Liver (tissue), 9 donors: ENCODE measurements around the gene RPL27A. TPM values are rescaled to one million over a fixed set of nuclear protein-coding genes. Genes with fewer than 3 reads are reported as not detected.

Experiments used
- DNase-seq: peaks from one replicate; pipeline ENCODE4 v3.0.0-alpha.2; 2017; ENCODE audit warnings: low spot score
- H3K27ac ChIP-seq, 2 donors: one replicate each; pipeline ENCODE4 v1.7.0; 2013; ENCODE audit warnings: inconsistent platforms in 2 of 2, low read length in 2 of 2, control low read depth in 1 of 2, low read depth in 1 of 2, mild to moderate bottlenecking in 1 of 2
- H3K27me3 ChIP-seq, 4 donors: one replicate each; pipeline versions ENCODE4 v1.6.1 to v1.7.0; 2013; ENCODE audit warnings: low read length in 3 of 4, inconsistent platforms in 1 of 4, mild to moderate bottlenecking in 1 of 4, moderate library complexity in 1 of 4; ENCODE audit not compliant: control insufficient read depth in 4 of 4, insufficient read depth in 4 of 4
- H3K36me3 ChIP-seq, 4 donors: one replicate each; pipeline versions ENCODE4 v1.6.1 to v1.7.0; 2013; ENCODE audit warnings: low read length in 3 of 4, mild to moderate bottlenecking in 3 of 4, low read depth in 1 of 4, moderate library complexity in 1 of 4; ENCODE audit not compliant: control insufficient read depth in 4 of 4, insufficient read depth in 3 of 4
- H3K4me1 ChIP-seq, 4 donors: one replicate each; pipeline versions ENCODE4 v1.6.1 to v1.7.0; 2013; ENCODE audit warnings: low read length in 3 of 4, mild to moderate bottlenecking in 3 of 4, moderate library complexity in 1 of 4; ENCODE audit not compliant: control insufficient read depth in 4 of 4, insufficient read depth in 4 of 4
- H3K4me3 ChIP-seq, 3 donors: one replicate each; pipeline versions ENCODE4 v1.6.1 to v1.7.0; 2013; ENCODE audit warnings: low read length in 3 of 3, control low read depth in 1 of 3, low read depth in 1 of 3, mild to moderate bottlenecking in 1 of 3
- H3K9ac ChIP-seq, 2 donors: one replicate each; pipeline ENCODE4 v1.7.0; 2013; ENCODE audit warnings: low read length in 2 of 2, mild to moderate bottlenecking in 2 of 2, moderate library complexity in 2 of 2, control low read depth in 1 of 2, low read depth in 1 of 2
- H3K9me3 ChIP-seq, 4 donors: one replicate each; pipeline versions ENCODE4 v1.6.1 to v1.7.0; 2013; ENCODE audit warnings: low read length in 3 of 4; ENCODE audit not compliant: control insufficient read depth in 4 of 4
- ATF3 ChIP-seq: IDR thresholded peaks from 2 replicates; pipeline ENCODE4 v1.6.1; 2016; ENCODE audit warnings: antibody characterized with exemption
- EGR1 ChIP-seq, 2 donors: IDR thresholded peaks; 2 replicates each; pipeline ENCODE4 v1.6.1; 2016 to 2018; ENCODE audit warnings: antibody characterized with exemption in 2 of 2, low read depth in 2 of 2
- FOXA1 ChIP-seq: IDR thresholded peaks from 2 replicates; pipeline ENCODE4 v1.6.1; 2016; ENCODE audit warnings: antibody characterized with exemption
- FOXA2 ChIP-seq: IDR thresholded peaks from 2 replicates; pipeline ENCODE4 v1.6.1; 2016; ENCODE audit warnings: antibody characterized with exemption
- GABPA ChIP-seq, 2 donors: IDR thresholded peaks in 1 of 2; conservative IDR thresholded peaks in 1 of 2; 2 replicates each; pipeline ENCODE4 v1.6.1; 2016; ENCODE audit warnings: antibody characterized with exemption in 2 of 2, mild to moderate bottlenecking in 1 of 2, moderate library complexity in 1 of 2
- HNF4A ChIP-seq, 2 donors: conservative IDR thresholded peaks; 2 replicates each; pipeline ENCODE4 v1.6.1; 2016; ENCODE audit warnings: antibody characterized with exemption in 2 of 2, mild to moderate bottlenecking in 2 of 2
- HNF4G ChIP-seq: IDR thresholded peaks from 2 replicates; pipeline ENCODE4 v1.6.1; 2016; ENCODE audit warnings: antibody characterized with exemption
- JUND ChIP-seq, 2 donors: IDR thresholded peaks; 2 replicates each; pipeline ENCODE4 v1.6.1; 2016; ENCODE audit warnings: antibody characterized with exemption in 2 of 2
- MAX ChIP-seq: IDR thresholded peaks from 2 replicates; pipeline ENCODE4 v1.6.1; 2016; ENCODE audit warnings: antibody characterized with exemption
- NR2F2 ChIP-seq: IDR thresholded peaks from 2 replicates; pipeline ENCODE4 v1.6.1; 2016; ENCODE audit warnings: antibody characterized with exemption
- RAD21 ChIP-seq, 2 donors: IDR thresholded peaks; 2 replicates each; pipeline ENCODE4 v1.6.1; 2016; ENCODE audit warnings: antibody characterized with exemption in 2 of 2, mild to moderate bottlenecking in 2 of 2
- REST ChIP-seq: IDR thresholded peaks from 2 replicates; pipeline ENCODE4 v1.6.1; 2016; ENCODE audit warnings: antibody characterized with exemption, mild to moderate bottlenecking
- SP1 ChIP-seq: IDR thresholded peaks from 2 replicates; pipeline ENCODE4 v1.6.1; 2018; ENCODE audit warnings: antibody characterized with exemption, mild to moderate bottlenecking
- TAF1 ChIP-seq: conservative IDR thresholded peaks from 2 replicates; pipeline ENCODE4 v1.6.1; 2016; ENCODE audit warnings: antibody characterized with exemption, mild to moderate bottlenecking
- YY1 ChIP-seq: IDR thresholded peaks from 2 replicates; pipeline ENCODE4 v1.6.1; 2016; ENCODE audit warnings: antibody characterized with exemption, mild to moderate bottlenecking
- WGBS: extraction: QIAGEN DNeasy Blood & Tissue Kit; methylation state at CpG from one replicate; pipeline ENCODE4 v1.1.7; 2013; 5-methylcytosine and 5-hydroxymethylcytosine counted together
- polyA plus RNA-seq, 2 donors: library from polyadenylated mRNA; stranded (reverse) in 1 of 2; unstranded in 1 of 2; fragments of 200-250 nt in 1 of 2; fragments of >200 nt in 1 of 2; fragmentation: Nextera tagmentation in 1 of 2; extraction: Ambion mirVana in 1 of 2; gene quantifications; one replicate each; pipeline versions ENCODE4 v1.2.1 to v1.2.3, GENCODE V29; 2013 to 2015
- total RNA-seq, 2 donors: library from RNA; depleted of rRNA; stranded (reverse); fragments of >200 nt; gene quantifications; one replicate each; pipeline ENCODE4 v1.2.3, GENCODE V29; 2014
- donor health status: healthy.
- donor health status: healthy.
- donor health status: healthy.
- donor health status: healthy.
- donor health status: healthy.

Gene RPL27A
- total and polyA plus RNA-seq, 4 donors: 178 to 928 (median 570) TPM

- H3K27ac ChIP-seq: no peak overlapping the region
- peaks cover 8 to 67% (median 45%) of the 10 kb centered on the region in 4 donors for H3K36me3 ChIP-seq
- H3K9ac ChIP-seq: no peak overlapping the region
- H3K9me3 ChIP-seq: no peaks in the 10 kb centered on the region
- 95% methylated on average over 14 of the region's 14 CpGs for WGBS
- no peaks in the 10 kb centered on the region for H3K27me3 ChIP-seq
- H3K4me1 ChIP-seq: peaks cover 0 to 3% (median 0%) of the 10 kb centered on the region in 4 donors
- no peak for DNase-seq
- TF ChIP-seq HNF4A (conservative IDR thresholded peaks at IDR 0.05): no peak
- TF ChIP-seq FOXA2: no peak
- no peak overlapping the region for H3K4me3 ChIP-seq
These were observed 20.0 kb downstream of the RPL27A start for GRCh38 chr11:8702598-8702915.

- 93% methylated on average over 2 of the region's 2 CpGs for WGBS
- TF ChIP-seq MAX (no peak), HNF4A (conservative IDR thresholded peaks at IDR 0.05) (no peak)
- Histone ChIP-seq H3K4me1 (peaks cover 0 to 7% (median 4%) of the 10 kb centered on the region in 4 donors), H3K27ac (no peak overlapping the region), H3K36me3 (peaks cover 5 to 58% (median 36%) of the 10 kb centered on the region in 4 donors), H3K27me3 (no peaks in the 10 kb centered on the region), H3K9ac (no peak overlapping the region), H3K9me3 (no peaks in the 10 kb centered on the region), H3K4me3 (no peak overlapping the region)
- DNase-seq: no peak
These were observed 21.5 kb downstream of the RPL27A start for GRCh38 chr11:8704136-8704535.

GRCh38 chr11:8705146-8705545 is 22.6 kb downstream of the RPL27A start:
- Histone ChIP-seq H3K27ac (no peak overlapping the region), H3K4me1 (peaks cover 3 to 11% (median 9%) of the 10 kb centered on the region in 4 donors)
- TF ChIP-seq JUND (IDR thresholded peaks at IDR 0.05): no peak

GRCh38 chr11:8706673-8707432 is 24.3 kb downstream of the RPL27A start:
- H3K27ac ChIP-seq: no peak overlapping the region
- WGBS: 97% methylated on average over 14 of the region's 14 CpGs

More at GRCh38 chr11:8705146-8705545, 22.6 kb downstream of the RPL27A start:
- WGBS: 86% methylated on average over 5 of the region's 5 CpGs
- H3K36me3 ChIP-seq: peaks cover 3 to 49% (median 34%) of the 10 kb centered on the region in 4 donors
- no peak for DNase-seq
- no peak overlapping the region for H3K9ac ChIP-seq
- H3K4me3 ChIP-seq: no peak overlapping the region
- no peaks in the 10 kb centered on the region for H3K9me3 ChIP-seq
- H3K27me3 ChIP-seq: no peaks in the 10 kb centered on the region

GRCh38 chr11:8707541-8708191 is 25.1 kb downstream of the RPL27A start:
- H3K4me3 ChIP-seq: no peak overlapping the region
- 88% methylated on average over 10 of the region's 10 CpGs for WGBS
- no peak for DNase-seq
- peaks cover 3 to 11% (median 9%) of the 10 kb centered on the region in 4 donors for H3K4me1 ChIP-seq
- H3K27ac ChIP-seq: no peak overlapping the region
- no peaks in the 10 kb centered on the region for H3K27me3 ChIP-seq
- no peaks in the 10 kb centered on the region for H3K9me3 ChIP-seq
- no peak overlapping the region for H3K9ac ChIP-seq
- H3K36me3 ChIP-seq: peaks cover 8 to 51% (median 37%) of the 10 kb centered on the region in 4 donors
- TF ChIP-seq YY1 (no peak), FOXA1 (no peak), RAD21 (IDR thresholded peaks at IDR 0.05) (no peak), HNF4A (conservative IDR thresholded peaks at IDR 0.05) (no peak), ATF3 (no peak), HNF4G (no peak), EGR1 (IDR thresholded peaks at IDR 0.05; ENCODE audit: low read depth in 2 of 2) (no peak), SP1 (no peak), REST (no peak), JUND (IDR thresholded peaks at IDR 0.05) (no peak), TAF1 (no peak), NR2F2 (no peak)

More at GRCh38 chr11:8706673-8707432, 24.3 kb downstream of the RPL27A start:
- no peak for TF ChIP-seq FOXA1
- no peak for TF ChIP-seq GABPA (IDR thresholded peaks at IDR 0.05 in 1 of 2, conservative IDR thresholded peaks at IDR 0.05 in 1 of 2)
- TF ChIP-seq EGR1 (IDR thresholded peaks at IDR 0.05; ENCODE audit: low read depth in 2 of 2): no peak
- DNase-seq: no peak
- H3K4me1 ChIP-seq: peaks cover 3 to 11% (median 9%) of the 10 kb centered on the region in 4 donors
- no peaks in the 10 kb centered on the region for H3K27me3 ChIP-seq
- H3K9me3 ChIP-seq: no peaks in the 10 kb centered on the region
- H3K4me3 ChIP-seq: no peak overlapping the region
- H3K36me3 ChIP-seq: peaks cover 3 to 51% (median 35%) of the 10 kb centered on the region in 4 donors
- H3K9ac ChIP-seq: no peak overlapping the region
